DMS114 treated with DMSO at 0.1 percent for 48 hours (cell line): Measurements from ENCODE around the gene MSL3B.

Source experiments
- DNase-seq: peaks from one replicate; lab custom pipeline; 2025; ENCODE audit not compliant: unreplicated experiment; lab: John Stamatoyannopoulos, UW

The MSL3B gene

DNA sequence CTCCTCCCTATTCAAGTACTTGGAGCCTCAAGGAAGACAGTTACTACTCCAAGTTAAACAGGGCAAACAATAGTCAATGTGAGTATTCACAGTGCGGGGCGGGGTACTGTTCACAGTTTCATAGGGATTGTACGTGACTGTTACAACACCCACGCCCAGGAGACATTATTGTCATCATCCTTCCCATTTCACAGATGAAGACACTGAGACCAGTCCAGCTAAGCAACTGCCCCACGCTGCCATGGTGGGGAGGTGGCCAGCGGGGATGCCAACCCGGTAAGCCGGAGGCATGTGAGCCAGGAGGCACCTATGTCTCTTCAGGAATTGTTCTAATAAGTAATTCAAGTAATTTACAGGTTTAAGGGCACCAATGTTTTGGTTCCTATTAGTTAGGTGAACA, 14.8 kb downstream of the MSL3B start:
- DNase-seq = no peak

GRCh38 chr2:233852056-233852455, 16.1 kb downstream of the MSL3B start:
- DNase-seq = no peak

GRCh38 chr2:233851169-233851568, 17.0 kb downstream of the MSL3B start:
- DNase-seq = no peak

DNA sequence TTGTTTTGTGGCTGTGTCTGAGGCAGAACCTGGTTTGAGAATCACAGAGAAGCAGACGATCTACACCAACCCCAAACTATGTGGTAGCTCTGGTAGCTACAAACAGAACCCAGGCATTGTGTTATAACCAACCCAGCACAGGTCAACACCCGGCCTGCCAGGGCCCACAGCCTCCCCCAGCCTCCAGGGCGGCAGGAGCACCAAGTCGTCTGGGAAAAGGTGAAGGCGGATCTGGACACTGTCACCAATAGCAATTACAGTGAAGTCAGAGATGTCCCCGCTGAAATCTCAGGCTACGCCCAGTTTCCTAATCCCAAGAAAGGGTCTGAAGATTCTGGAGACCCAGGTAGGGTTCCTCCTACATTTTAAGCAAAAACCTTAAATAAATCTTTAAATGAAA, 17.4 kb downstream of the MSL3B start:
- DNase-seq = no peak

GRCh38 chr2:233849607-233850271, 18.4 kb downstream of the MSL3B start:
- no peak for DNase-seq

- DNase-seq = no peak
Observed at GRCh38 chr2:233848276-233848675, 19.9 kb downstream of the MSL3B start.

GRCh38 chr2:233847248-233847898, 20.8 kb downstream of the MSL3B start:
- no peak for DNase-seq

DNA sequence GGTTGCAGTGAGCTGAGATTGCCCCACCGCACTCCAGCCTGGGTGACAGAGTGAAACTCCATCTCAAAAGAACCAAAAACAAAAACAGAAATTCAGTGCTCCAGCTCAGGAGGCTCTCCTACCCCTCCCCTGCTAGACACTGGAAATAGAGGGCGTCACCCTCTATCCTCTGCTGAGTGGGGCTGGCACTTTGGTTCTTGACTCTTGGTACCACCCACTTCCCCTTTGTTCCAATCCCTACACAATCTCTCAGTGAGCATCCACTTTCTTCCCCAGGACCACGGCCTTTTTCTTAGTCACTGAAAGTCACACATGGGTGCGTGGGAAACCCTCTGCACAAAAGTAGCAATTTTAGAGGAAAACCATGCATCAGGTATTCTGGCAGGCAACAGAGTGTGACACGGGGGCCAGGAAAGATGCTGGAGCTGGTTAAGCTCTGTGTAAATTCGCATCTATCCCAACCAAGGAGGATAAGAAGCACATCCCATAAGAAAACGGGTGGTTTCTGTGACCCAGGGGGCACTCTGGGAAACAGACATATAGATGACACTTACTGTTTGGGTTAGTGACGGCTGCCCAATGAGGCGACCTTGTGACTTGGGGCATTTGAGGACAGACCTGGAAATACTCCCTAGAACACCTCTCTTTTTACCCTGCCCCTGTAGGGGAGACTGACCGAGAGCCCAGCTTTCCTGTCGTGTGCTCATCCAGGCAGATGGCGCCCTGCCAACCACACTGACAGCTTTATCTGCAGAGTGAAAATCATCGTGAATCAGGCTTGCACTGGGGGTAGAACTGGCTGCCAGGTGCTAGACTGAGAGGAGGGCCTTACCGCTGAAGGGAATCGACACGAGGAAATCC, 21.6 kb downstream of the MSL3B start:
- DNase-seq = no peak

DNA sequence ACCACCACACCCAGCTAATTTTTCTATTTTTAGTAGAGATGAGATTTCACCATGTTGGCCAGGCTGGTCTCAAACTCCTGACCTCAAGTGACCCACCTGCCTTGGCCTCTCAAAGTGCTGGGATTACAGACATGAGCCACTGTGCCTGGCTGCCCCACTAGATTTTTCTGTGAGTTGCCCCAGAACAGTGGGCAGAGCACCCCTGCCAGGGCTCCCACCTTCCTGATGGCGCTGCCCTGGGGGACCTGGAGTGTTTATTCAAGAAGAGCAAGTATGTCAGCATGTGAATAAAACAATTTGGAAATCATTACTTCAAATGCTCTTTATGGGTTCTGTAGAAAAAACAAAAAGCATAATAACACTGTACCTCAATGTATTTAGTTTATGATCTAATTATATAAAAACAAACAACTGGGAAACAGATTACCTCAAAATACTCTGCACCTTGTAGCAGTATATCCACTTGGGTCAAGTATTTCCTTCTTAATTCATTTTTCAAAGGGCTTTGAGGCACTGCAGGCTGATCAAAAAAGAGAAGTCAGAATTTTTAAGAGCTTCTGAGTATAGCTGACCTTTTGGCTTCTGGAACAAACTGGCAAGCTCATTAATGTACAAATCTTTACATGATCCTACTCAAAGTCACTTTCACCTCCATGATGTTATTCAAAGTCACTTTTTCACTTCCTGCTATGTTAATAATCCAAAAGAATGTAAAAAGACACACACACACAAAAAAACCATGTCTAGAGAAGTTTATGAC, 22.7 kb downstream of the MSL3B start:
- DNase-seq = no peak

GRCh38 chr2:233844836-233845235, 23.4 kb downstream of the MSL3B start:
- DNase-seq = no peak

DNA sequence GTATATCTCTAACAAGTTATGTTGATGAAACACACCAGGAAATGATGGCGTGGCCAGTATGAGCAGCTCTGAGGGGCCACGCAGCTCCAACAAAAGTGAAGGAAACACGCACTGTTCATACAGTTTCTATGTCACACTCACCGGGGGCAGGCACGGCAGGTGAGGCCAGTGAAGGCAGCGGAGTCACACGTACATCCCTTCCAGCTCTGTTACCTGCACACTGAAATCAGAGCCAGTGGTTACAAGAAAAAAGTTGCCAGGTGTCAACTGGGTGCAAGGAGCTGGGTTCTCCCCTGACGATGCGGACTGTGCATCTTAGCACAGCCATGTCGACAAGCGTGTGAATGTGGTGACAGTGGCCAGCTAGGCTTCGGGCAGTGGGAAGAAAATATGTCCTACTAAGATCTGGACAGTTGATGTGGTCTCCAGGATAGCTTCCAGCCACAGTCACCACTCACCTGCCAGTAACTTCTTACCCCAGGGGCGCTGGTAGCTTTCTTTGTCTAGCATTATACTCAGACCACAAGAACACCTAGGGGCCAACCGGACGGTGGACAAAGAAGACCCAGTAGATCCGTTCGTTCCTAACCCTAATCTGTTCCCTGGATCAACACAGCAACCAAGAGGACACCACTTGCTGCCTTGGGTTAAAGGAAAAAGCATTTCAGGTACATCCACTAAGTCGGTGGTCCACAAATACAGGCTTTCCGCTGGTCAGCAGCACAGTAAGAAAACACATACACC, 23.9 kb downstream of the MSL3B start:
- DNase-seq = no peak

- no peak for DNase-seq
Observed at GRCh38 chr2:233841183-233841582, 27.0 kb downstream of the MSL3B start.

DNA sequence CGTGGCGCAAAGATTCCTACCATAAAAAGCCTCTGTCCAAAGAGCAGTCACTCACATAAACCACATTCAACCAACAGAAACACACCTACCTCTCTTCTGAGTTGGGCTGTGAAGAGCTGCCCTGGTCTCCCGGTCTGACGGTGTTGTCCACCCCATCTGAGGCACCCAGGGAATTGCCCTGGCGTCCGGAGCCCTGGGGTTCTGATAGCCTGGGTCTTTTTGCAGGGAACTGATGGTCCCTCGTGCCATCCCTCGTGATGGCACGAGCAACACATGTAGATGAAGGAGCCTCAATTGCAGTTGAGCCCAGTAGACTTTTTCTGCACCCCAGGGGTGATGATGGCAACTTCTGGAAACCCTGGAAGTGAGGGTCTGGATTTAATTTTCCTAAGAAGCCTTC, 27.7 kb downstream of the MSL3B start:
- no peak for DNase-seq

DNA sequence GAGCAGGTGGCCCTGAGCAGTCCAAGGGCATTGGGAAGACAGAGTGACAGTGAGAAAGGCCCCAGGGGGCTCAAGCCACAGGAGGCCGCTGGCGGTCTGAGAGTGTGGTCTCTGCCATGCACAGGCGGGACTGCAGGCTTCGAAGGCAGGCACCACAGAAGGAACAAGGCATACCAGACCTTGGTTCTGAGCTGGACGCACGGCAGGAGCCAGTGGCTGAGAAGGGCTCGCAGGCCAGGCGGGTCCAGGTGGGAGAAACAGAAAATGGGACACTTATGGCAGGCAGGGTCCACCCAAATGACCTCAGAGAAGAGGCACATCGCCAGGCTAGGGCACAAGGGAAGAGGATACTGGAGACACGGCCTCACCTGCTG, 28.8 kb downstream of the MSL3B start:
- DNase-seq = no peak

DNA sequence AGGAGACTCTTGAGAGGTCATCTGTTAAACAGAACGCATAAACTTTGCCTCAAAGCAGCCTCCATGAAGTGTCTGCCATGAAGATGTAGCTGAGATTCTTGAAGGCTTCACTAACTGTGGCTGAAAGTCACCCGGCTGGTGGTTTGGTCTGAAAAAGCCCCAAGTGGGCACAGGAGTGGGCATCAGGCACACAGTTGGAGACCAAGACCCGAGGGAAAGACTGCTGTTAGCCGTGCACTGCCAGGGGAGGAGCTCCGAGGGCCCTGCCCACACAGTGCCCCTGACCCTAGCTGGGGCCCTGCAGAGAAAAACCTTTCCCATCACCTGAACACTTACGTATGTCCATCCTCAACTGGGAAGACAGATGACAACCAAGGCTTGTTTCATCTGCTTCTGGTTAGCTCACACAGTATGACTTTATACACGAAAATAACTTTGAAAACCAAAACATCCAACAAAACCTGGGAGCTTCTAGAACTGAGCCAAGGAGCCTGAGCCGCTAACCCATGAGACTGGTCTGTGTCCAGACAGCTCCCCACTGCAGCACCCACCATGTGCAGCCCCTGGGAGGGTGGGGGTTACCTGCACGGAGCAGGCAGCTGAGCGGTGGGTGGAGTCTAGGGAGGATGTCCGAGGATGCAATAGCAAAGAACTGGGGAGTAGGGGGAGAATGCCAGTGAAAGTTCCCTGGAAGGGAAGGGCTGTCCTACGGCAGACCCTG, 29.3 kb downstream of the MSL3B start:
- DNase-seq = no peak

DNA sequence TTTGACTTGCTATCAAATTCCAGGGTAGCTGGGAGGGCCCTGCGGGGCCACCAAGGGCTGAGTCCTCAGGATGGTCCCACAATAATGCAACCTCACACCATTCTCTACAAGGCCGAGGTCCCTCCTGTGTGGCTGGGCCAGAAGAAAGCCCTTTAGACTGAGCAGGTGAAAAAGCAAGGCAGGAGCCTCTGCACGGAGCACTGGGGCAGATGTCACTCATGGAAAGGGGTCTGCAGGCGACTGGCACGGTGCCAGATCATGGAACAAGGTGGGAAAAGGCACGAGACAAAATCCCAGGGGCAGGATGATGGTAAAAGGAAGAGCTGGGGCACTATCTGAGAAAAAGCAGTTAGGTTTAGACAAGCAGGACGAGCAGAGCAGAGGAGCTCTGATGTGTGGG, 29.9 kb downstream of the MSL3B start:
- DNase-seq = no peak

- no peak for DNase-seq
Observed at GRCh38 chr2:233837694-233838229, 30.4 kb downstream of the MSL3B start.

DNA sequence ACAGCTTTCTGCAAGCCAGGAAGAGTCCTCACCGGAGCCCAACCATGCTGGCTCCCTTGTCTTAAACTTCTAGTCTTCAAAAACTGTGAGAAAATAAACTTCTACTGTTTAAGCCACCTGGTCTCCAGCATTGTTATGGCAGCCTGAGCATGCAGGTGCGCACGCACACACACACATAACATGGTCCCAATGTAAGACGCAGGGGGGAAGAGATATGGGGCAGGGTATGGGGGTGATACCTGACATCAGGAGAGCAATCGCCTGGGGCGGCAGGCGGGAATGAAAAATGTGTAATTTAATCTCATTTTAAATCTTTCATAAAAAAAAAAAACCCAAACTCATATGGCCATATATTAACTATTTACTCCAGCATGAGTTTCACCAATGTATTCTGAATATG, 31.8 kb downstream of the MSL3B start:
- DNase-seq = no peak

- DNase-seq = no peak
Observed at GRCh38 chr2:233835230-233836186, 32.7 kb downstream of the MSL3B start.
